AG09309 (cell line): Measurements from ENCODE around the gene P2RY11.

ENCODE experiments used
- DNase-seq: peaks from one replicate; pipeline ENCODE4 v3.0.0-alpha.2; 2010; ENCODE audit warnings: low read depth
- H3K4me3 ChIP-seq: 2 replicates; pipeline ENCODE4 v1.5.1; 2011; ENCODE audit warnings: mild to moderate bottlenecking, low read depth, low read length, moderate library complexity; ENCODE audit not compliant: control insufficient read depth
- CTCF ChIP-seq: IDR thresholded peaks from 2 replicates; pipeline ENCODE4 v1.5.1; 2011; ENCODE audit warnings: mild to moderate bottlenecking, low read depth, low read length, inconsistent platforms; ENCODE audit not compliant: insufficient read depth, control insufficient read depth; ENCODE audit errors: missing control alignments

The P2RY11 gene

GRCh38 chr19:10107817-10108367 lies 3.6 kb upstream of the P2RY11 start:
- no peak for TF ChIP-seq CTCF
- DNase-seq: no peak
- H3K4me3 ChIP-seq: no peak overlapping the region; the same call in 1 of the 2 replicates

- DNase-seq: no peak
- no peak overlapping the region for H3K4me3 ChIP-seq
- no peak for TF ChIP-seq CTCF
Observed at GRCh38 chr19:10109528-10109927, 2.0 kb upstream of the P2RY11 start.

- no peak for TF ChIP-seq CTCF
- DNase-seq: no peak
- H3K4me3 ChIP-seq: no peak overlapping the region
Observed at GRCh38 chr19:10110076-10110971, 1.2 kb upstream of the P2RY11 start.

- H3K4me3 ChIP-seq: no peak overlapping the region
- TF ChIP-seq CTCF: no peak
- no peak for DNase-seq
Observed at GRCh38 chr19:10110972-10111317, 548 bp upstream of the P2RY11 start.

- no peak for TF ChIP-seq CTCF
- H3K4me3 ChIP-seq: no peak overlapping the region
- DNase-seq: no peak
Observed at GRCh38 chr19:10112037-10112761, 706 bp downstream of the P2RY11 start.

- no peak for DNase-seq
- peak; percentile 77 for TF ChIP-seq CTCF
- H3K4me3 ChIP-seq: no peak overlapping the region
Observed at GRCh38 chr19:10112895-10113591, 1.6 kb downstream of the P2RY11 start.
